GM13976 (cell line): ENCODE results near the gene FXYD2.

Experiments used
- DNase-seq: peaks from one replicate; pipeline ENCODE4 v3.0.0; 2012; ENCODE audit warnings: low spot score
- CTCF ChIP-seq: IDR thresholded peaks from 2 replicates; pipeline ENCODE4 v1.5.1; 2012; ENCODE audit warnings: borderline replicate concordance, mild to moderate bottlenecking; ENCODE audit not compliant: insufficient read depth; ENCODE audit errors: extremely low read depth, missing control alignments, control extremely low read depth
- in situ Hi-C: fragments of 300-500 bp; cut with MboI; formaldehyde crosslinking; loops from one replicate; pipeline ENCODE4 v1.12.0; 2022; ENCODE audit warnings: low sequenced_read_pairs, mixed read lengths, inconsistent platforms; ENCODE audit not compliant: unreplicated experiment

The FXYD2 gene

GRCh38 chr11:117831661-117832415, 7.3 kb upstream of the FXYD2 start:
- in situ Hi-C loops, result loop anchor here (10.0 kb wide), 1 partner anchor 223 kb away; no protein-coding TSS in a partner anchor
- DNase-seq, result no peak
- TF ChIP-seq CTCF, result no peak

DNA sequence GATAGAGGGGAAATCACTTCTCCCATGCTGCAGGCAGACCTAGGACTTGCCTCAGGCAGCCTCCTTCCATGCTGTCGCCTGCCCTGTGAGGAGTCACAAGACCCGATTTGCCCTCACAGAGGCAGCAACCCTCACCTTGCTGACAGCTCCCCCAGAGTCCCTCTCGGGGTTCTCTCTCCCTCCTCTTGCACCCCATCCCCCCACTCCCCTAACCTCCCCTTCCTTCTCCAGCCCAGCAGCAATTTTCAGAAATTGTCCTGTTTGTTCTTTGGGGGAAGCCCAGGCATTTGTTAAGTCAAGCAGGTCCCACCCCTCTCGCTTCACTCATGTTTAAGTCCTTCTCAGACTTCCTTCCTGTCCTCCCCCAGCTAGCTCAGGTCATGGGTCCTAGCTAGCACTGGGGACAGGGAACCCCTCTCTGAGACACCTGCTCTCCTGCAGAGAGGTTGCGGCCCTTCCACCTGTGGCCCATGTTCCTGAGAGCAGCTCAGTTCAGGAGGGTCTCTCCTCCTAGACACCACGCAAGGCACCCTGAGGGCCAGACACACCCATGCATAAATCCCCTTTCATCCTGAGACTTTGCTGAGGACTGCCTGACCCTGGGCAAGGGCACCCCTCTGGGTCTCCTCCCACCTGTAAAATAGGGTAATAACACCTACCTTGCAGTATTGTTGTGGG, 6.3 kb upstream of the FXYD2 start:
- peak; percentile 47 for DNase-seq
- no peak for TF ChIP-seq CTCF
- in situ Hi-C loops, result loop anchor here (10.0 kb wide), 1 partner anchor 224 kb away; no protein-coding TSS in a partner anchor

GRCh38 chr11:117830072-117830471, 5.5 kb upstream of the FXYD2 start:
- TF ChIP-seq CTCF, result no peak
- in situ Hi-C loops, result loop anchor here (10.0 kb wide), 1 partner anchor 225 kb away; no protein-coding TSS in a partner anchor
- no peak for DNase-seq

DNA sequence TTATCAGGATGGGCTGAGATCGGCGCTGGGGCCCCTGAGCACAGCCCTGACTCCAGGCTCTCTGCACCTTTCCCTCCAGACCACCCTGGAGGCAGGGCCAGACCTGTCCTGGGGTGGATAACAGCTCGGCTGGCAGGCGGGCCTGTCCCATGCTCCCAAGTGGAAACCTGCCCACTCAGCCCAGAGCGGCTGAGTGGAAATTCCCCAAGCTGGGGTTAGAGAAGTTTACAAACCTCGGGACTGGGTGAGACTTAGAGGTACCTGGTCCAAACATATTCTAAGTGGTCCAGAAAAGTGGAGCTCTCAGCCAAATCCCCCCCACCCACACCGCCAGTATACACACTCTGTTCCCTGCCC, 4.8 kb upstream of the FXYD2 start:
- in situ Hi-C loops, result no loop called here
- no peak for DNase-seq
- no peak for TF ChIP-seq CTCF

DNA sequence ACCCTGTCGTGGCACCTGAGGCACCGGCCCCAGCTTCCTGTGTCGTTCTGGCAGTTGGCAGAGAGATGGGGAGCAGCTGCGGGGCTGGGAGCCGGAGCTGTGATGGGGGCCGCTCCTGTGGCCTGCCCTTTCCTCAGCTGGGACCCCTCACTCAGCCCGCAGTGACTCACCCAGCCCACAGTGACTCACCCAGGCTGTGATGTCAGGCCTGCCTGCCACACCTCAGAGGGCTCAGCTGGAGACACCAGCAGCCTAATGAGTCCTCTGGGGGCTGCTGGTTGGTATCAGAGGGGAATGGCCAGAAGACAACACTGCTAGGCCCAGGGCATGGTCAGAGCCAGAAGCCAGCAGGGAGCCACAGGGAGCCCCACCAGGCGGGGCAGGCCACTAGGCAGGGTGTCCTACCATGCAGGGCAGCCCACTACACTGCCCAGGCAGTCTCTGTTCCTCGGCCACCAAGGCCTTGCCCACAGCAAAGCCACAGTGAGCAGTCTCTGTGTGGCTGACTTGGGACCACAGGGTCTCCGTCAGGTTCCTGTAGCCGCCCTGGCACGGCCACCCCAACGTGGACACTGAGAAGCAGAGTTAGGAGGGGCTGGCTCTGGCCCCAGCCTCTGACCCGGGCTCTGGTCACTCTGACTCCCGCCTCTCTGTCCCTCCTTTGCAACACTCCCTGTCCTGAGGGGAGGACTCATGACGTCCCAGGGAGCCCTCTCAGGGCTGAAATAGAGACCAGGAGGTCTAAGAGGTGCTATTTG, 4.2 kb upstream of the FXYD2 start:
- TF ChIP-seq CTCF, result no peak
- in situ Hi-C loops, result no loop called here
- peak; percentile 74 for DNase-seq
